GM10248 (cell line): Measurements from ENCODE around the gene RGS14.

Source experiments
- CTCF ChIA-PET: fragments of 300-600 bp; sonication (Branson Sonifier 250); formaldehyde crosslinking; extraction: SDS; loops from one replicate; lab custom pipeline; 2021; ENCODE audit warnings: antibody characterized with exemption; lab: Yijun Ruan, JAX
- POLR2A ChIA-PET: fragments of 350-650 bp; sonication (Branson Sonifier 250); formaldehyde crosslinking; extraction: SDS; loops from one replicate; lab custom pipeline; 2020; ENCODE audit warnings: antibody characterized with exemption; lab: Yijun Ruan, JAX
- DNase-seq: peaks from one replicate; pipeline ENCODE4 v3.0.0; 2012; ENCODE audit errors: extremely low spot score
- CTCF ChIP-seq: IDR thresholded peaks from 2 replicates; pipeline ENCODE4 v1.5.1; 2012; ENCODE audit warnings: mild to moderate bottlenecking, low read depth; ENCODE audit errors: extremely low read depth, missing control alignments, control extremely low read depth

The RGS14 gene

GRCh38 chr5:177353093-177353492 is 4.6 kb upstream of the RGS14 start:
- no peak for DNase-seq
- POLR2A ChIA-PET = interaction anchor here (0.6 kb wide), 1 partner anchor 9 kb away, joined by 6 read pairs; no protein-coding TSS in a partner anchor
- CTCF ChIA-PET = interaction anchor here (1.3 to 35.5 kb wide), 8 partner anchors 9 to 239 kb away, joined by 3 to 734 read pairs (median 14); partner anchors contain the start of gene SLC34A1
- no peak for TF ChIP-seq CTCF

GRCh38 chr5:177354256-177354655 is 3.5 kb upstream of the RGS14 start:
- no peak for DNase-seq
- no peak for TF ChIP-seq CTCF
- CTCF ChIA-PET = interaction anchor here (1.0 to 35.5 kb wide), 2 partner anchors 27 to 44 kb away, joined by 3 to 734 read pairs; partner anchors contain the start of gene SLC34A1
- POLR2A ChIA-PET = no interaction called here

- CTCF ChIA-PET = interaction anchor here (1.0 to 35.5 kb wide), 3 partner anchors 26 to 100 kb away, joined by 3 to 734 read pairs (median 9); partner anchors contain the start of gene SLC34A1
- DNase-seq = no peak
- POLR2A ChIA-PET = no interaction called here
- TF ChIP-seq CTCF = no peak
Measured at GRCh38 chr5:177354711-177355110, 3.0 kb upstream of the RGS14 start.

GRCh38 chr5:177355162-177355867 is 2.4 kb upstream of the RGS14 start:
- no peak for TF ChIP-seq CTCF
- CTCF ChIA-PET = interaction anchor here (0.9 to 35.5 kb wide), 3 partner anchors 26 to 100 kb away, joined by 4 to 734 read pairs (median 9); partner anchors contain the start of gene SLC34A1
- DNase-seq = no peak
- POLR2A ChIA-PET = no interaction called here

GRCh38 chr5:177355868-177356168 is 1.9 kb upstream of the RGS14 start:
- TF ChIP-seq CTCF = no peak
- CTCF ChIA-PET = interaction anchor here (0.9 to 35.5 kb wide), 3 partner anchors 25 to 99 kb away, joined by 4 to 734 read pairs (median 9); partner anchors contain the start of gene SLC34A1
- POLR2A ChIA-PET = no interaction called here
- DNase-seq = no peak

GRCh38 chr5:177356746-177357145 is 978 bp upstream of the RGS14 start:
- DNase-seq = no peak
- POLR2A ChIA-PET = no interaction called here
- CTCF ChIA-PET = interaction anchor here (0.7 to 35.5 kb wide), 4 partner anchors 24 to 98 kb away, joined by 3 to 734 read pairs (median 6); partner anchors contain the start of gene SLC34A1
- TF ChIP-seq CTCF = no peak
